ENCODE results near the gene CEACAM1. TPM values are rescaled to one million over a fixed set of nuclear protein-coding genes. Genes with fewer than 3 reads are reported as not detected.
"Not testable (repeated sequence)": the region's sequence is repeated elsewhere in the genome, so short reads cannot be mapped to it uniquely, and the experiment has no call there.

CEACAM1 gene
- total and polyA plus RNA-seq, 5 donors from 2014 or later, result 4.0 to 7.0 (median 5.1) TPM

GRCh38 chr19:42505066-42505465 lies 23.2 kb downstream of the CEACAM1 start:
- H3K4me1 ChIP-seq (ENCODE audit: control insufficient read depth, insufficient read depth, low read length, poor library complexity, severe bottlenecking), result peaks cover 9% of the 10 kb centered on the region
- no peak overlapping the region for H3K4me3 ChIP-seq (ENCODE audit: low read depth, low read length)
- Mint-ChIP-seq H3K9me3 (no peaks in the 10 kb centered on the region), H3K27me3 (no peaks in the 10 kb centered on the region), H3K36me3 (peaks cover 21% of the 10 kb centered on the region), H3K4me3 (no peak overlapping the region), H3K4me1 (peaks cover 9 to 45% (median 18%) of the 10 kb centered on the region in 4 donors), H3K27ac (peak overlapping the region; percentile 34 to 75 (median 38))
- no peaks in the 10 kb centered on the region for H3K27me3 ChIP-seq (ENCODE audit: control insufficient read depth, insufficient read depth, low read length)
- no peaks in the 10 kb centered on the region for H3K9me3 ChIP-seq (ENCODE audit: control insufficient read depth in 2 of 2, low read length in 2 of 2)
- no peaks in the 10 kb centered on the region for H3K36me3 ChIP-seq (ENCODE audit: control insufficient read depth, insufficient read depth, low read length)
- ATAC-seq (ENCODE audit: low read depth in 2 of 2), result no peak
- peak in 1 of 3 donors; percentile 65 for DNase-seq
- no peak overlapping the region for H3K27ac ChIP-seq (ENCODE audit: insufficient read depth, low read length, poor library complexity, severe bottlenecking)

GRCh38 chr19:42501733-42502132 lies 26.5 kb downstream of the CEACAM1 start:
- Mint-ChIP-seq H3K9me3 (no peaks in the 10 kb centered on the region), H3K4me3 (peak overlapping the region in 2 of 4 donors; percentile 34 to 44), H3K36me3 (peaks cover 9% of the 10 kb centered on the region), H3K4me1 (peaks cover 18 to 66% (median 30%) of the 10 kb centered on the region in 4 donors), H3K27ac (peak overlapping the region; percentile 28 to 91 (median 45)), H3K27me3 (no peaks in the 10 kb centered on the region)
- no peaks in the 10 kb centered on the region for H3K9me3 ChIP-seq (ENCODE audit: control insufficient read depth in 2 of 2, low read length in 2 of 2)
- H3K4me3 ChIP-seq (ENCODE audit: low read depth, low read length), result peak overlapping the region; percentile 38
- no peak overlapping the region for H3K27ac ChIP-seq (ENCODE audit: insufficient read depth, low read length, poor library complexity, severe bottlenecking)
- no peaks in the 10 kb centered on the region for H3K27me3 ChIP-seq (ENCODE audit: control insufficient read depth, insufficient read depth, low read length)
- peaks cover 9% of the 10 kb centered on the region for H3K4me1 ChIP-seq (ENCODE audit: control insufficient read depth, insufficient read depth, low read length, poor library complexity, severe bottlenecking)
- peak in 1 of 3 donors; percentile 90 for DNase-seq
- ATAC-seq (ENCODE audit: low read depth in 2 of 2), result peak; percentile 83 to 90
- no peaks in the 10 kb centered on the region for H3K36me3 ChIP-seq (ENCODE audit: control insufficient read depth, insufficient read depth, low read length)

DNA sequence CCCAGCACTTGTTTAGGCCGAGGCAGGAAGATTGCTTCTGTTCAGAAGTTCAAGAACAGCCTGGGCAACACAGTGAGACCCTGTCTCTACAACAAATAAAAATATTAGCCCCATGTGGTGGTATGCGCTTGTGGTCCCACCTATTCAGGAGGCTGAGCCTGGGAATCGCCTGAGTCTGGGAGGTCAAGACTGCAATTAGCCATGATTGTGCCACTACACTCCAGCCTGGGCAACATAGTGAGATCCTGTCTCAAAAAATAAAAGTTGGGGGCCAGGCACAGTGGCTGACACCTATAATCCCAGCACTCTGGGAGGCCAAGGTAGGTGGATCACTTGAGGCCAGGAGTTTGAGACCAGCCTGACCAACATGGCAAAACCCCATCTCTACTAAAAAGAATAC lies 27.0 kb downstream of the CEACAM1 start:
- peak overlapping the region in 1 of 4 donors; percentile 23 for H3K4me3 Mint-ChIP-seq
- not testable (repeated sequence) for H3K4me3 ChIP-seq (ENCODE audit: low read depth, low read length); H3K27ac Mint-ChIP-seq

DNA sequence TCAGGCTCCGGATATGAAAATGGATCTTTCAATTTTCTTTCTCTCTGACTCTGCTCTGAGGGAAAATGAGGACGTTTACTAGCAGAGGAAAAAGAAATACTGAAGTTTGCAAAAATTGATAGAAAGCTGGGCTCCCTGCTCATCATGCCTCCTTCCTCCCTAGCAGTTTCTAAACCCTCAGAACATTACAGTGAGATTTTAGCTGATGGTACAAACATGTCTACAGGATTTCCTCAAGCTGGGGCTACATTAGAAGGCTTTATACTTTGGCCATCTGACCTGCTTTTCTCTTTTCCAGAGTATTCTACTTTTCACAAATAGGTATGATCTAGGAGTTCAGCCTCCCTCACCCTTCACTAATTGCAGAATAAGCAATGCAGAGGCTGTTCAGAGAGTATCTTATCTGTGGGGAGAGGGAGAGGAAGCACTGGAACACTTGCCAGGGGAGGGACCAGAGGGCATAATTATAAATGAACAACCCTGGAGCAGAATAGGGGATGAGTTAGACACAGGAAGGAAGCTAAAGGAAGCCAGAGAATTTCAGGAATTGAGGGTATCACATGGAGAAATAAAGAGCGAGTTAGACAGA lies 30.0 kb downstream of the CEACAM1 start:
- no peak overlapping the region for H3K4me3 Mint-ChIP-seq
- Histone ChIP-seq H3K4me1 (ENCODE audit: control insufficient read depth, insufficient read depth, low read length, poor library complexity, severe bottlenecking) (peaks cover 9% of the 10 kb centered on the region), H3K27ac (ENCODE audit: insufficient read depth, low read length, poor library complexity, severe bottlenecking) (no peak overlapping the region), H3K9me3 (ENCODE audit: control insufficient read depth in 2 of 2, low read length in 2 of 2) (no peaks in the 10 kb centered on the region), H3K4me3 (ENCODE audit: low read depth, low read length) (no peak overlapping the region), H3K36me3 (ENCODE audit: control insufficient read depth, insufficient read depth, low read length) (no peaks in the 10 kb centered on the region), H3K27me3 (ENCODE audit: control insufficient read depth, insufficient read depth, low read length) (no peaks in the 10 kb centered on the region)
- ATAC-seq (ENCODE audit: low read depth in 2 of 2), result no peak
- peak in 1 of 3 donors; percentile 45 for DNase-seq
- peaks cover 16 to 51% (median 28%) of the 10 kb centered on the region in 4 donors for H3K4me1 Mint-ChIP-seq
- H3K27ac Mint-ChIP-seq, result peak overlapping the region in 2 of 3 donors; percentile 26 to 32
- H3K36me3 Mint-ChIP-seq, result no peaks in the 10 kb centered on the region
- no peaks in the 10 kb centered on the region for H3K9me3 Mint-ChIP-seq
- peaks cover 4% of the 10 kb centered on the region for H3K27me3 Mint-ChIP-seq

More for the DNA sequence above, 27.0 kb downstream of the CEACAM1 start:
- not testable (repeated sequence) for H3K27me3 Mint-ChIP-seq; H3K9me3 ChIP-seq (ENCODE audit: control insufficient read depth in 2 of 2, low read length in 2 of 2); H3K9me3 Mint-ChIP-seq; DNase-seq; ATAC-seq (ENCODE audit: low read depth in 2 of 2); H3K36me3 ChIP-seq (ENCODE audit: control insufficient read depth, insufficient read depth, low read length); H3K4me1 ChIP-seq (ENCODE audit: control insufficient read depth, insufficient read depth, low read length, poor library complexity, severe bottlenecking); H3K27me3 ChIP-seq (ENCODE audit: control insufficient read depth, insufficient read depth, low read length); H3K27ac ChIP-seq (ENCODE audit: insufficient read depth, low read length, poor library complexity, severe bottlenecking); H3K36me3 Mint-ChIP-seq
- H3K4me1 Mint-ChIP-seq, result peaks cover 18 to 69% (median 33%) of the 10 kb centered on the region in 4 donors

- Mint-ChIP-seq H3K36me3 (no peaks in the 10 kb centered on the region), H3K27ac (peak overlapping the region in 1 of 3 donors; percentile 79), H3K27me3 (peaks cover 4% of the 10 kb centered on the region), H3K9me3 (no peaks in the 10 kb centered on the region), H3K4me1 (peaks cover 16 to 50% (median 29%) of the 10 kb centered on the region in 4 donors), H3K4me3 (no peak overlapping the region)
- no peak for ATAC-seq (ENCODE audit: low read depth in 2 of 2)
- peak in 1 of 3 donors; percentile 48 for DNase-seq
- Histone ChIP-seq H3K9me3 (ENCODE audit: control insufficient read depth in 2 of 2, low read length in 2 of 2) (no peaks in the 10 kb centered on the region), H3K4me1 (ENCODE audit: control insufficient read depth, insufficient read depth, low read length, poor library complexity, severe bottlenecking) (peaks cover 9% of the 10 kb centered on the region), H3K27me3 (ENCODE audit: control insufficient read depth, insufficient read depth, low read length) (no peaks in the 10 kb centered on the region), H3K27ac (ENCODE audit: insufficient read depth, low read length, poor library complexity, severe bottlenecking) (no peak overlapping the region), H3K36me3 (ENCODE audit: control insufficient read depth, insufficient read depth, low read length) (no peaks in the 10 kb centered on the region), H3K4me3 (ENCODE audit: low read depth, low read length) (no peak overlapping the region)
These were observed 30.7 kb downstream of the CEACAM1 start for GRCh38 chr19:42497492-42498168.

DNA sequence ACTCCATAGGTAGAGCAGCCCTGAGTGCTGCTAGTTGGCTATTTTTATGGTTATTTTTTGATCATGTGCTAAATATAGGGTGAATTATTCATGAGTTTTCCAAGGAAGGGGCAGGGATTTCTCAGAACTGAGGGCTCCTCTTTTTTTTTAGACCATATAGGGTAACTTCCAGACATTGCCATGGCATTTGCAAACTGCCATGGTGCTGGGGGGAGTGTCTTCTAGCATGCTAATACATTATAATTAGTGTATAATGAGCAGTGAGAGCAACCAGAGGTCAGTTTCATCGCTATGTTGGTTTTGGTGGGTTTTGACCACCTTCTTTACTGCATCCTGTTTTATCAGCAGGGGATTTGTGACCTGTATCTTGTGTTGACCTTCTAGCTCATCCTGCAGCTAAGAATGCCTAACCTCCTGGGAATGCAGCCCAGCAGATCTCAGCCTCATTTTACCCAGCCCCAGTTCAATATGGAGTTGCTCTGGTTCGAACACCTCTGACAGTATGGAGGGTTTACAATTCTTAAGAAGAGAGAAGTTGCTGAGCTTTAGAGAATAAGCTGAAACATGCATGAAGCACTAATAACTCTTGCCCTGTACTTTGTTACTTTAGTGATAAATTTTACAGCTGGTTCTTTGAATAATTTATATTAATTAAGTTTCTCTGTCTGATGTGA lies 31.7 kb downstream of the CEACAM1 start:
- no peak overlapping the region for H3K4me3 Mint-ChIP-seq
- Histone ChIP-seq H3K27me3 (ENCODE audit: control insufficient read depth, insufficient read depth, low read length) (no peaks in the 10 kb centered on the region), H3K27ac (ENCODE audit: insufficient read depth, low read length, poor library complexity, severe bottlenecking) (no peak overlapping the region), H3K4me3 (ENCODE audit: low read depth, low read length) (no peak overlapping the region), H3K4me1 (ENCODE audit: control insufficient read depth, insufficient read depth, low read length, poor library complexity, severe bottlenecking) (no peaks in the 10 kb centered on the region), H3K9me3 (ENCODE audit: control insufficient read depth in 2 of 2, low read length in 2 of 2) (no peaks in the 10 kb centered on the region), H3K36me3 (ENCODE audit: control insufficient read depth, insufficient read depth, low read length) (no peaks in the 10 kb centered on the region)
- peaks cover 4% of the 10 kb centered on the region for H3K27me3 Mint-ChIP-seq
- no peaks in the 10 kb centered on the region for H3K36me3 Mint-ChIP-seq
- ATAC-seq (ENCODE audit: low read depth in 2 of 2) (no peak), DNase-seq (peak in 1 of 3 donors; percentile 38)
- no peak overlapping the region for H3K27ac Mint-ChIP-seq
- no peaks in the 10 kb centered on the region for H3K9me3 Mint-ChIP-seq
- H3K4me1 Mint-ChIP-seq, result peaks cover 11 to 40% (median 23%) of the 10 kb centered on the region in 4 donors

- no peak for ATAC-seq (ENCODE audit: low read depth in 2 of 2)
- Histone ChIP-seq H3K4me1 (ENCODE audit: control insufficient read depth, insufficient read depth, low read length, poor library complexity, severe bottlenecking) (no peaks in the 10 kb centered on the region), H3K9me3 (ENCODE audit: control insufficient read depth in 2 of 2, low read length in 2 of 2) (no peaks in the 10 kb centered on the region), H3K27me3 (ENCODE audit: control insufficient read depth, insufficient read depth, low read length) (no peaks in the 10 kb centered on the region), H3K36me3 (ENCODE audit: control insufficient read depth, insufficient read depth, low read length) (no peaks in the 10 kb centered on the region), H3K27ac (ENCODE audit: insufficient read depth, low read length, poor library complexity, severe bottlenecking) (no peak overlapping the region), H3K4me3 (ENCODE audit: low read depth, low read length) (no peak overlapping the region)
- no peak overlapping the region for H3K27ac Mint-ChIP-seq
- no peak for DNase-seq
- peaks cover 4% of the 10 kb centered on the region for H3K27me3 Mint-ChIP-seq
- H3K36me3 Mint-ChIP-seq, result no peaks in the 10 kb centered on the region
- H3K4me3 Mint-ChIP-seq, result no peak overlapping the region
- H3K9me3 Mint-ChIP-seq, result no peaks in the 10 kb centered on the region
- H3K4me1 Mint-ChIP-seq, result peaks cover 11 to 31% (median 20%) of the 10 kb centered on the region in 4 donors
These were observed 32.6 kb downstream of the CEACAM1 start for GRCh38 chr19:42495663-42496062.

All from CD4-positive, CD25-positive, alpha-beta regulatory T cell (primary cell).